OCI-LY7 (cell line): ENCODE data around the gene DNMT1. TPM values are rescaled to one million over a fixed set of nuclear protein-coding genes. Genes with fewer than 3 reads are reported as not detected.
A peak's percentile ranks its signal among the peaks of the same experiment; 100 is the strongest.

Source experiments
- BruUV-seq: library from RNA; stranded (reverse); fragments of 400-500 nt; replicated peaks from 2 replicates; lab custom pipeline; 2021; lab: Mats Ljungman, UMichigan
- CTCF ChIA-PET: fragments of 300-600 bp; sonication (Branson Sonifier 250); formaldehyde crosslinking; loops from one replicate; lab custom pipeline; 2022; ENCODE audit warnings: antibody characterized with exemption; ENCODE audit not compliant: unreplicated experiment; lab: Charles Lee
- POLR2A ChIA-PET: fragments of 300-600 bp; sonication (Branson Sonifier 250); formaldehyde crosslinking; loops from one replicate; lab custom pipeline; 2022; ENCODE audit warnings: antibody characterized with exemption; lab: Charles Lee
- DNase-seq: peaks from one replicate; pipeline ENCODE4 v3.0.0-alpha.2; 2015; ENCODE audit warnings: low spot score
- H2AFZ ChIP-seq: fragments of 200-600 bp; sonication (generic), shearing (Covaris generic); 2 replicates; pipeline ENCODE4 v1.6.1; 2014; ENCODE audit warnings: mild to moderate bottlenecking, antibody characterized with exemption, low read length, moderate library complexity
- H3K27ac ChIP-seq: fragments of 200-600 bp; sonication (generic); 2 replicates; pipeline ENCODE4 v1.5.1; 2014; ENCODE audit warnings: mixed run types, low read depth, mild to moderate bottlenecking, moderate library complexity, low read length, inconsistent platforms; ENCODE audit not compliant: poor library complexity, severe bottlenecking
- H3K36me3 ChIP-seq: fragments of 200-600 bp; sonication (generic); 2 replicates; pipeline ENCODE4 v1.6.1; 2014; ENCODE audit warnings: mild to moderate bottlenecking, antibody characterized with exemption, low read length, moderate library complexity, mixed read lengths; ENCODE audit not compliant: insufficient read depth
- H3K4me1 ChIP-seq: fragments of 200-600 bp; sonication (generic); 2 replicates; pipeline ENCODE4 v1.5.1; 2014; ENCODE audit warnings: mild to moderate bottlenecking, low read length; ENCODE audit not compliant: insufficient read depth, poor library complexity, severe bottlenecking
- H3K4me2 ChIP-seq: fragments of 200-600 bp; sonication (generic); 2 replicates; pipeline ENCODE4 v1.6.1; 2014; ENCODE audit warnings: mild to moderate bottlenecking, low read length
- H3K4me3 ChIP-seq: fragments of 200-600 bp; sonication (generic); 2 replicates; pipeline ENCODE4 v1.5.1; 2014; ENCODE audit warnings: mild to moderate bottlenecking, low read depth, low read length; ENCODE audit not compliant: poor library complexity, severe bottlenecking
- H3K79me2 ChIP-seq: fragments of 200-600 bp; sonication (generic); 2 replicates; pipeline ENCODE4 v1.6.1; 2016; ENCODE audit warnings: low read depth, mild to moderate bottlenecking, low read length, moderate library complexity, mixed read lengths; ENCODE audit not compliant: insufficient read depth
- H3K9me2 ChIP-seq: fragments of 200-600 bp; sonication (generic); 2 replicates; pipeline ENCODE4 v1.6.1; 2016; ENCODE audit warnings: mild to moderate bottlenecking, low read length, mixed read lengths; ENCODE audit not compliant: insufficient read depth
- H3K9me3 ChIP-seq: fragments of 200-600 bp; sonication (generic); 2 replicates; pipeline ENCODE4 v1.6.1; 2014; ENCODE audit warnings: mild to moderate bottlenecking, mixed run types, low read length, mixed read lengths
- H4K20me1 ChIP-seq: fragments of 200-600 bp; sonication (generic); 2 replicates; pipeline ENCODE4 v1.6.1; 2014; ENCODE audit warnings: mild to moderate bottlenecking, antibody characterized with exemption, low read length, moderate library complexity, mixed read lengths; ENCODE audit not compliant: insufficient read depth
- EZH2phosphoT487 ChIP-seq: fragments of 200-600 bp; sonication (generic); IDR thresholded peaks from 2 replicates; pipeline ENCODE4 v1.6.1; 2018; ENCODE audit warnings: low read depth, borderline replicate concordance, mild to moderate bottlenecking, mixed run types, antibody characterized with exemption, low read length, moderate library complexity, mixed read lengths
- intact Hi-C: fragments of 100-400 bp; cut with micrococcal nuclease; formaldehyde crosslinking; loops from one replicate; pipeline ENCODE4 v1.10.0; 2022; ENCODE audit not compliant: unreplicated experiment
- total RNA-seq, 2 experiments: library from RNA; depleted of rRNA in 1 of 2; stranded (reverse); fragments of >200 nt in 1 of 2; shearing (Covaris generic) in 1 of 2; gene quantifications; 2 replicates each; pipeline ENCODE4 v1.2.3, GENCODE V29; 2014 to 2022
- TF ChIP-seq, protein P1 (sequence below): fragments of 200-600 bp; sonication (generic); conservative IDR thresholded peaks from 2 replicates; pipeline ENCODE4 v1.5.1; 2014; ENCODE audit warnings: mild to moderate bottlenecking, antibody characterized with exemption, low read length, moderate library complexity, mixed read lengths

The DNMT1 gene
- total RNA-seq, 2 experiments from 2014 or later = 329 to 680 TPM

DNA sequence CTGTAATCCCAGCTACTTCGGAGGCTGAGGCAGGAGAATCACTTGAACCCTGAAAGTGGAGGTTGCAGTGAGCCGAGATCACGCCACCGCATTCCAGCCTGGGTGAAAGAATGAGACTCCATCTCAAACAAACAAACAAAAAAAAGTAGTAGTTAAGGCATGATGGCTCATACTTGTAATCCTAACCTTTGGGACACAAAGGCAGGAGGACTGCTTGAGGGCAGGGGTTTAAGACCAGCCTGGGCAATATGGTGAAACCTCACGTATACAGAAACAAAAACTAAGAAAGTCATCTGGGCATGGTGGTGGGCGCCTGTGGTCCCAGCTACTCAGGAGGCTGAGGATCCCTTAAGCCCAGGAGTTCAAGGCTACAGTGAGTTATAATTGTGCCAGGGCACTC lies 1.8 kb downstream of the DNMT1 start:
- H3K27ac ChIP-seq = peak overlapping the region; percentile 78
- DNase-seq = no peak
- peaks cover 85% of the 10 kb centered on the region for H3K79me2 ChIP-seq
- H4K20me1 ChIP-seq = peaks cover 29% of the 10 kb centered on the region
- H3K9me2 ChIP-seq = no peaks in the 10 kb centered on the region
- H3K9me3 ChIP-seq = peaks cover 4% of the 10 kb centered on the region; the same call in 1 of the 2 replicates
- TF ChIP-seq, protein P1, sequence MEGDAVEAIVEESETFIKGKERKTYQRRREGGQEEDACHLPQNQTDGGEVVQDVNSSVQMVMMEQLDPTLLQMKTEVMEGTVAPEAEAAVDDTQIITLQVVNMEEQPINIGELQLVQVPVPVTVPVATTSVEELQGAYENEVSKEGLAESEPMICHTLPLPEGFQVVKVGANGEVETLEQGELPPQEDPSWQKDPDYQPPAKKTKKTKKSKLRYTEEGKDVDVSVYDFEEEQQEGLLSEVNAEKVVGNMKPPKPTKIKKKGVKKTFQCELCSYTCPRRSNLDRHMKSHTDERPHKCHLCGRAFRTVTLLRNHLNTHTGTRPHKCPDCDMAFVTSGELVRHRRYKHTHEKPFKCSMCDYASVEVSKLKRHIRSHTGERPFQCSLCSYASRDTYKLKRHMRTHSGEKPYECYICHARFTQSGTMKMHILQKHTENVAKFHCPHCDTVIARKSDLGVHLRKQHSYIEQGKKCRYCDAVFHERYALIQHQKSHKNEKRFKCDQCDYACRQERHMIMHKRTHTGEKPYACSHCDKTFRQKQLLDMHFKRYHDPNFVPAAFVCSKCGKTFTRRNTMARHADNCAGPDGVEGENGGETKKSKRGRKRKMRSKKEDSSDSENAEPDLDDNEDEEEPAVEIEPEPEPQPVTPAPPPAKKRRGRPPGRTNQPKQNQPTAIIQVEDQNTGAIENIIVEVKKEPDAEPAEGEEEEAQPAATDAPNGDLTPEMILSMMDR = no peak
- no peak for TF ChIP-seq EZH2phosphoT487
- intact Hi-C loops = loop anchor here (5.0 kb wide), 1 partner anchor 44 kb away; no protein-coding TSS in a partner anchor
- H3K4me1 ChIP-seq = peaks cover 80% of the 10 kb centered on the region
- ChIA-PET POLR2A (interaction anchor here (1.2 to 1.5 kb wide), 2 partner anchors 11 to 22 kb away, joined by 3 to 5 read pairs; no protein-coding TSS in a partner anchor), CTCF (no interaction called here)
- H3K4me2 ChIP-seq = peak overlapping the region; percentile 81
- peaks cover 62% of the 10 kb centered on the region for H3K36me3 ChIP-seq
- no TSS peak for BruUV-seq
- H3K4me3 ChIP-seq = peak overlapping the region; percentile 92
- no peak overlapping the region for H2AFZ ChIP-seq

DNA sequence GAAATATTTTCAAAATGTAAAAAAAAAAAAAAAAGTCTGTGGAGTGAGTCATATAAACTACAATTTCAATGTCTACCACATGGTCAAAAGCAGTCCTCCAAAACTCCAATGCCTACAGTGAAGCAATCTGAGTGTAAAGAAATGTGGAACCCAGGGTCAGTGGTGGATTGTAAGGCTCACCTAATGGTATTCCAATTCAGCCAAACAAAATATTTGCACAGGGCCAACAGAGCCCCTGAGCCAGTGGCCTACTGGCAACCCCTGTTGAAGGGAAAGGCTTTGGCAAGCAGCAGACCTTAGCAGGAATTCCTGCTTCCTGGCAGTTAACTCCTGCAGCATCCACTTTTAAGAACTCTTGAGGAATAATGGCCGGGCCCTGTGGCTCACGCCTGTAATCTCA lies 3.4 kb downstream of the DNMT1 start:
- POLR2A ChIA-PET = interaction anchor here (0.7 kb wide), 1 partner anchor 68 kb away, joined by 4 read pairs; no protein-coding TSS in a partner anchor
- Histone ChIP-seq H3K4me3 (peak overlapping the region; percentile 92), H3K79me2 (peaks cover 96% of the 10 kb centered on the region), H3K9me2 (no peaks in the 10 kb centered on the region), H2AFZ (no peak overlapping the region), H3K4me1 (peaks cover 74% of the 10 kb centered on the region), H3K9me3 (no peaks in the 10 kb centered on the region), H3K4me2 (peak overlapping the region; percentile 81), H3K36me3 (peaks cover 78% of the 10 kb centered on the region), H3K27ac (peak overlapping the region; percentile 13), H4K20me1 (peaks cover 40% of the 10 kb centered on the region)
- TF ChIP-seq, protein P1 = no peak
- no peak for TF ChIP-seq EZH2phosphoT487
- DNase-seq = no peak
- intact Hi-C loops = loop anchor here (5.0 kb wide), 1 partner anchor 46 kb away; no protein-coding TSS in a partner anchor
- BruUV-seq = no TSS peak
- CTCF ChIA-PET = no interaction called here

DNA sequence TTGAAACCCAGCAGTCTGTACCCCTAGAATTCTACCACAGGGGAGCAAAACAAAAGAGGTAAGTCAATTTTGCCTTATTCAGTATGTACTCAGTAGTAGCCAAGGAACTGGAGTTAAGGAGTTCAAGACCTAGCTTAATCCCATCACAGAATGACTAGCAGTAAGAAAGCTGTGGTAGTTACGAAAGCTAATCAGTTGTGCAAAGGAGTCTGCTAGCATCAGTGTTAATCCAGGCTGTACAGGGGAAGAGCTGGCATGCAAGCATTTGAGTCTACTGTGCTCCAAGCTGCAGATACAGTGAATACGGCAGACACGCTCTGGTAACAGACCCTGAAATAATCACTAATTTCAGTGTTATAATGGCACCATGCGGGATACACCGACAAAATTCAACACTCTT lies 4.7 kb downstream of the DNMT1 start:
- peaks cover 90% of the 10 kb centered on the region for H3K36me3 ChIP-seq
- intact Hi-C loops = loop anchor here (5.0 kb wide), 1 partner anchor 47 kb away; no protein-coding TSS in a partner anchor
- peaks cover 98% of the 10 kb centered on the region for H3K79me2 ChIP-seq
- no peak for TF ChIP-seq EZH2phosphoT487
- TF ChIP-seq, protein P1 = no peak
- DNase-seq = no peak
- ChIA-PET POLR2A (no interaction called here), CTCF (interaction anchor here (0.8 kb wide), 1 partner anchor 60 kb away, joined by 3 read pairs; no protein-coding TSS in a partner anchor)
- H4K20me1 ChIP-seq = peaks cover 47% of the 10 kb centered on the region
- no peak overlapping the region for H2AFZ ChIP-seq
- H3K4me3 ChIP-seq = peak overlapping the region; percentile 31
- H3K9me3 ChIP-seq = no peaks in the 10 kb centered on the region
- H3K9me2 ChIP-seq = no peaks in the 10 kb centered on the region
- peak overlapping the region; percentile 1 for H3K27ac ChIP-seq
- peaks cover 65% of the 10 kb centered on the region for H3K4me1 ChIP-seq
- BruUV-seq = TSS peak; percentile 1
- peak overlapping the region; percentile 63 for H3K4me2 ChIP-seq
